Measurements from ENCODE around the gene RIOK1.

DNA sequence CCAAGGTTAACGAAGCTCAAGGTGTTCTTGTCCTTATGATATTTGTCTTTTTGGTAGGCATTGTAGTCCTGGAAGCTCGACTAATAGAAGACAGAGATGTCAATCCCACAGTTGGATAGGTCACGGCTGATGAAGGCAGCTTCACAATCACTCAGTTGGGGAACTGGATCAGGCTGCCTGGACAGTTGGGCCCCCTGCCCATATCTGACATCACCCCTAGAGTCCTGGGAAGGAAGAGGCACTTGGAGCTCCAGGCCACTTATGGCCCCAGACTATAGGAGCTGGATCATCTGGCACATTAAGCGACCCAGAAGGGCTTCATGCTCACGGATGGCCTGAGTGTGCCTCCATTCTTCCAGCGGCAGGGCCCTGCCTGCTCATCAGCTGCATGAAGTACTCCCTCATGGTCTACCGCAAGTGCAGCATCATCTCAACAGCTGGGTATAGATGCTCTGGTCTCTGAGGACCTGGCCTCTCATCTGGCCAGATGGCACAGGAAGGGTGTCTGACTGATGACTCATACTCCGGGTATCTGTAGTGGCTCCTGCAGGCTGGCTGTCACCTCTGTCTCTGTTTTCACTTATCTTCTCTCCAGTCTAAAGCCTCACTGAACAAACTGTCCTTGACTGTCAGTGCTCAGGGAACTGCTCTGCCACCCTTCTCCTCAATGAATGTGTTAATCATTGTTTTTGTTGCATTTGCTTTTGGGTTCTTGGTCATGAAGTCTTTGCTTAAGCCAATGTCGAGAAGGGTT, 47.4 kb upstream of the RIOK1 start:
- TF ChIP-seq SP1 (IDR thresholded peaks at IDR 0.05; ENCODE audit: low read depth, low read length), result no peak
- TF ChIP-seq GABPA (IDR thresholded peaks at IDR 0.05; ENCODE audit: borderline replicate concordance, insufficient read depth, low read length), result no peak
- no peak for TF ChIP-seq CHD2 (IDR thresholded peaks at IDR 0.05; ENCODE audit: low read length)
- TF ChIP-seq BRCA1 (IDR thresholded peaks at IDR 0.05; ENCODE audit: low read depth, low read length), result no peak
- TF ChIP-seq, protein P1, sequence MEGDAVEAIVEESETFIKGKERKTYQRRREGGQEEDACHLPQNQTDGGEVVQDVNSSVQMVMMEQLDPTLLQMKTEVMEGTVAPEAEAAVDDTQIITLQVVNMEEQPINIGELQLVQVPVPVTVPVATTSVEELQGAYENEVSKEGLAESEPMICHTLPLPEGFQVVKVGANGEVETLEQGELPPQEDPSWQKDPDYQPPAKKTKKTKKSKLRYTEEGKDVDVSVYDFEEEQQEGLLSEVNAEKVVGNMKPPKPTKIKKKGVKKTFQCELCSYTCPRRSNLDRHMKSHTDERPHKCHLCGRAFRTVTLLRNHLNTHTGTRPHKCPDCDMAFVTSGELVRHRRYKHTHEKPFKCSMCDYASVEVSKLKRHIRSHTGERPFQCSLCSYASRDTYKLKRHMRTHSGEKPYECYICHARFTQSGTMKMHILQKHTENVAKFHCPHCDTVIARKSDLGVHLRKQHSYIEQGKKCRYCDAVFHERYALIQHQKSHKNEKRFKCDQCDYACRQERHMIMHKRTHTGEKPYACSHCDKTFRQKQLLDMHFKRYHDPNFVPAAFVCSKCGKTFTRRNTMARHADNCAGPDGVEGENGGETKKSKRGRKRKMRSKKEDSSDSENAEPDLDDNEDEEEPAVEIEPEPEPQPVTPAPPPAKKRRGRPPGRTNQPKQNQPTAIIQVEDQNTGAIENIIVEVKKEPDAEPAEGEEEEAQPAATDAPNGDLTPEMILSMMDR (IDR thresholded peaks at IDR 0.05; ENCODE audit: control extremely low read depth in 1 of 3, insufficient read depth in 1 of 3, low read depth in 1 of 3, low read length in 3 of 3), result no peak
- TF ChIP-seq EGR1 (IDR thresholded peaks at IDR 0.05; ENCODE audit: borderline replicate concordance, low read depth, low read length), result no peak

Data from H1 (cell line).